Tibial nerve (tissue), 4 donors: ENCODE measurements around the gene DNAJB9.

Experiments
- EP300 ChIP-seq, 2 donors: sonication (generic); formaldehyde crosslinking; IDR thresholded peaks; one replicate each; pipeline ENCODE4 v1.6.1; 2017; ENCODE audit warnings: antibody characterized with exemption in 2 of 2, mild to moderate bottlenecking in 1 of 2
- POLR2A ChIP-seq, 2 donors: fragments of 450-650 bp; IDR thresholded peaks; one replicate each; pipeline ENCODE4 v1.6.1; 2017; ENCODE audit warnings: antibody characterized with exemption in 2 of 2, mild to moderate bottlenecking in 2 of 2, moderate library complexity in 2 of 2
- TF ChIP-seq, protein P1 (sequence below), 5 experiments: fragments of 200-600 bp in 3 of 5; fragments of 450-650 bp in 2 of 5; sonication (generic) in 3 of 5; IDR thresholded peaks; one replicate each; pipeline ENCODE4 v1.5.1; 2016 to 2019; ENCODE audit warnings: antibody characterized with exemption in 5 of 5, mild to moderate bottlenecking in 3 of 5, moderate library complexity in 2 of 5

- TF ChIP-seq POLR2A (IDR thresholded peaks at IDR 0.05) (no peak), EP300 (IDR thresholded peaks at IDR 0.05) (no peak)
- TF ChIP-seq, protein P1, sequence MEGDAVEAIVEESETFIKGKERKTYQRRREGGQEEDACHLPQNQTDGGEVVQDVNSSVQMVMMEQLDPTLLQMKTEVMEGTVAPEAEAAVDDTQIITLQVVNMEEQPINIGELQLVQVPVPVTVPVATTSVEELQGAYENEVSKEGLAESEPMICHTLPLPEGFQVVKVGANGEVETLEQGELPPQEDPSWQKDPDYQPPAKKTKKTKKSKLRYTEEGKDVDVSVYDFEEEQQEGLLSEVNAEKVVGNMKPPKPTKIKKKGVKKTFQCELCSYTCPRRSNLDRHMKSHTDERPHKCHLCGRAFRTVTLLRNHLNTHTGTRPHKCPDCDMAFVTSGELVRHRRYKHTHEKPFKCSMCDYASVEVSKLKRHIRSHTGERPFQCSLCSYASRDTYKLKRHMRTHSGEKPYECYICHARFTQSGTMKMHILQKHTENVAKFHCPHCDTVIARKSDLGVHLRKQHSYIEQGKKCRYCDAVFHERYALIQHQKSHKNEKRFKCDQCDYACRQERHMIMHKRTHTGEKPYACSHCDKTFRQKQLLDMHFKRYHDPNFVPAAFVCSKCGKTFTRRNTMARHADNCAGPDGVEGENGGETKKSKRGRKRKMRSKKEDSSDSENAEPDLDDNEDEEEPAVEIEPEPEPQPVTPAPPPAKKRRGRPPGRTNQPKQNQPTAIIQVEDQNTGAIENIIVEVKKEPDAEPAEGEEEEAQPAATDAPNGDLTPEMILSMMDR (IDR thresholded peaks at IDR 0.05): no peak
Observed at GRCh38 chr7:108565987-108566386, 3.7 kb upstream of the DNAJB9 start.
